ENCODE results near the gene PRSS50.
"Not testable (repeated sequence)": the region's sequence is repeated elsewhere in the genome, so short reads cannot be mapped to it uniquely, and the experiment has no call there.

Gene PRSS50

DNA sequence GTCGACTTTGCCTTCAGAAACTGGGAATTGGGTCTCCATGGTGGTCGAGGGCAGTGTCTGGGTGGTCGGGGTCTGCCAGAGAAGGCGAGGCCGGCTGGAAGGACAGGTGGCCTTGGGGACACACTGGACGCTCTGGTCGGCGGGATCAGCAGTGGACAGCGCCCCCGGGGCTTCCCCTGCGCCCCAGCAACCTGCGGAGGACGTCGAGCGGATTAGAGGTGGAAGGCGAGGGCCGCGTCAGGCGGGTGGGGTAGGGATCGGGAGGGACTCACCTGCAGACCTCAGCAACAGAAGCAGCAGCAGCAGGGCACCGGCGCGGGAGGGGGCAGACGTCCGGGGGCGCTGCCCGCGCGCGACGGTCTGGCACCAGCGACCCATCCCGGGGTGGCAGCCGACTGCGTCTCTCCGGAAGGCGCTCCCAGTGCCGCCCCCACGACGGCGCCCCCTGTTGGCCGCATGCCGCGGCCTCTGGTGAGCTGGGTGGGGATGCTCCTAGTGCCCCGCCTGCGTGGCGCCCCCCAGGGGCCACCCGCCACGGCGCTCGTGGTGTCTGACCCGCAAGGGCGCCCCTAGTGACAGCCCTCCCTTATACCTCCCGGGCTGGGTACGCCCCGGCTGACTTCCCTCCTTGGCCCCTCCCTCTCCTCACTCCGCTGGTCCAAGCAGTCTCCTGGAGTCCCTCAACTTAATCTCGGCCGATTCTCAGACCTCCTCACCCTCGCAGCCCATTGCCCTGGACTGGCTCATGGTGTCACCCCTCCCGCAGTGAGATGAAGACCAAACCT, at the start of gene PRSS50:
TSS of gene PRSS50 (minus strand) at position 423 of the 785 bp plus-strand sequence. CDS start at position 378, 45 bp downstream.
- TF ChIP-seq, protein P1, sequence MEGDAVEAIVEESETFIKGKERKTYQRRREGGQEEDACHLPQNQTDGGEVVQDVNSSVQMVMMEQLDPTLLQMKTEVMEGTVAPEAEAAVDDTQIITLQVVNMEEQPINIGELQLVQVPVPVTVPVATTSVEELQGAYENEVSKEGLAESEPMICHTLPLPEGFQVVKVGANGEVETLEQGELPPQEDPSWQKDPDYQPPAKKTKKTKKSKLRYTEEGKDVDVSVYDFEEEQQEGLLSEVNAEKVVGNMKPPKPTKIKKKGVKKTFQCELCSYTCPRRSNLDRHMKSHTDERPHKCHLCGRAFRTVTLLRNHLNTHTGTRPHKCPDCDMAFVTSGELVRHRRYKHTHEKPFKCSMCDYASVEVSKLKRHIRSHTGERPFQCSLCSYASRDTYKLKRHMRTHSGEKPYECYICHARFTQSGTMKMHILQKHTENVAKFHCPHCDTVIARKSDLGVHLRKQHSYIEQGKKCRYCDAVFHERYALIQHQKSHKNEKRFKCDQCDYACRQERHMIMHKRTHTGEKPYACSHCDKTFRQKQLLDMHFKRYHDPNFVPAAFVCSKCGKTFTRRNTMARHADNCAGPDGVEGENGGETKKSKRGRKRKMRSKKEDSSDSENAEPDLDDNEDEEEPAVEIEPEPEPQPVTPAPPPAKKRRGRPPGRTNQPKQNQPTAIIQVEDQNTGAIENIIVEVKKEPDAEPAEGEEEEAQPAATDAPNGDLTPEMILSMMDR (IDR thresholded peaks at IDR 0.05) = peak; percentile 95
- TF ChIP-seq ZFX (IDR thresholded peaks at IDR 0.05; ENCODE audit: borderline replicate concordance) = no peak
- H3K27ac ChIP-seq = no peak within 1 kb of the TSS

- H3K27ac ChIP-seq = no peak overlapping the region
- no peak for TF ChIP-seq ZFX (IDR thresholded peaks at IDR 0.05; ENCODE audit: borderline replicate concordance)
- TF ChIP-seq, protein P1 (IDR thresholded peaks at IDR 0.05) = no peak
Observed at GRCh38 chr3:46764206-46764605, 46.5 kb upstream of the PRSS50 start.

GRCh38 chr3:46763178-46763577, 45.5 kb upstream of the PRSS50 start:
- H3K27ac ChIP-seq = no peak overlapping the region
- TF ChIP-seq ZFX (IDR thresholded peaks at IDR 0.05; ENCODE audit: borderline replicate concordance) = no peak
- TF ChIP-seq, protein P1 (IDR thresholded peaks at IDR 0.05) = no peak

DNA sequence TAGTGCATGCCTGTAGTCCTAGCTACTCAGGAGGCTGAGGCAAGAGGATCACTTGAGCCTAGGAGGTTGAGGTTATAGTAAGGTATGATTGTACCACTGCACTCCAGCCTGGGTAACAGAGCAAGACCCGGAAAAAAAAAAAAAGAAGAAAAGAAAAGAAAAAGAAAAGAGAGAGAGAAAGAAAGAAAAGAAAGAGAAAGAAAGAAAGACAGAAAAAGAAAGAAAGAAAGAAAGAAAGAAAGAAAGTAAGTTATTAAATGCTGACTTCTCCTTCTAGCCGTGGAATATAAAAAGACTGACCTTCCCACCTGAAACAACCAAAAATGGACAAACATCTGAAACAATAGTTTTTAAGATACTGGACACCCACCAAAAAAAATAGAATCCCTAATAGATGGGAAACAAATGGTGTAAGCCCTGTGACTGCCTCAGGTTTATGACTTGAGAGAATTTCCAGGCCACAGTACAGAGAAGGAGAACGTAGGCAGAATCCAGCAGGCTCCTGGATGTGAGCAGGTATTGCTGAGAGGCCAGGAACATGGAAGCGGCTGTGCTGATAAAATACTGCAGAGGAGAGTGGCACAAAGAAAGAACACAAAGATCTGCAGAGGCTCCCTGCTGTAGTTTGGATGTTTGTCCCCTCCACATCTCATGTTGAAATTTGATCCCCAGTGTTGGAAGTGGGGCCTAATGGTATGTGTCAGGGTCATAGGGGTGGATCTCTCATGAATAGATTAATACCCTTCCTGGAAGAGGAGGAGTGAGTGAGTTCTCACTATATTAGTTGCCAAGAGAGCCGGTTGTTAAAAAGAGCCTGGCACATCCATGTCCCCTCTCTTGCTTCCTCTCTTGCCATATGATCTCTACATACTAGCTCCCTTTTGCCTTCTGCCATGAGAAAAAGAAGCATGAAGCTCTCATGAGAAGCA, 41.8 kb upstream of the PRSS50 start:
- TF ChIP-seq, protein P1 (IDR thresholded peaks at IDR 0.05) = no peak
- no peak for TF ChIP-seq ZFX (IDR thresholded peaks at IDR 0.05; ENCODE audit: borderline replicate concordance)
- H3K27ac ChIP-seq = no peak overlapping the region

DNA sequence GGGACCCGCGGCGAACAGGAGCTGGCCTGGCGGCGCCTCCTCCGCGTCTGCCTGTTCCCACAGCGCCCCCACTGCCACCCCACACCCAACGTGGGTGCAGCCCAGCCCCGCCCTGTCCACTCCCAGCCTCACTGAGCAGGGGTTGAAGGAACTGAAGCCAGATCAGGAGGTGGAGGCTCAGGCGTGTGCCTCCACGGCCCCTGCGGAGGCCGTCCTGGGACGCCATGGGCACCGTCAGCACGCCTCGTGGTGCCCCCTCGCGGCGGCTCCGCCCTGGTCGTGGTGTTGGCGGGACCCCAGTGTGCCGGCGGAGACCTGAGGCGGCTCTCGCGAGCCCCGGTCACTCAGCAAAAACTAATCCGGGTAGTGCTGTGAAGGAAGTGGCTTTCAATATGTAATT, 39.0 kb upstream of the PRSS50 start:
- TF ChIP-seq ZFX (IDR thresholded peaks at IDR 0.05; ENCODE audit: borderline replicate concordance) = no peak
- TF ChIP-seq, protein P1 (IDR thresholded peaks at IDR 0.05) = peak; percentile 88
- H3K27ac ChIP-seq = no peak overlapping the region

GRCh38 chr3:46755646-46756045, 38.0 kb upstream of the PRSS50 start:
- TF ChIP-seq ZFX (IDR thresholded peaks at IDR 0.05; ENCODE audit: borderline replicate concordance) = no peak
- TF ChIP-seq, protein P1 (IDR thresholded peaks at IDR 0.05) = no peak
- no peak overlapping the region for H3K27ac ChIP-seq

DNA sequence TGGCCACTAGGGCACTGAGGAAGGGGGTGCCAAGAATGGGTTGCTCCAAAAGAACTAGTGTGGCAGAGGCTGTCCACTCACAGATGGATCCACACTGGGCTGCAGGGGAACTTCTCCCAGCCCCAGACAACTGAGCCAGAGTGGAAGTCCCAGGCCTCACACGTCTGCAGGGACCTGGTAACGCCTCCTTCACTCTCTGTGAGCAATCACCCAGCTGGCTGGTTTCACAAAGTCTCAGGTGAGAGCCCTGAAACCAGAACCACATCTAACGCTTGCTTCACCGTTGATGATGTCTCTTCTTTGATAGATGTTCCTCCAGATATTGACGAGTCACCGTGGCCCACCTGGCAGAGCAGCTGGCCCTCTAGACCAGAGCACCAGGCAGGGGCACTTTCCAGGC, 35.5 kb upstream of the PRSS50 start:
- not testable (repeated sequence) for H3K27ac ChIP-seq

Data from 22Rv1 (cell line).